NT2/D1 (cell line): ENCODE data around the gene EZH2.

ENCODE experiments used
- SUZ12 ChIP-seq: IDR thresholded peaks from 2 replicates; pipeline ENCODE4 v1.6.1; 2011; ENCODE audit not compliant: insufficient read length, insufficient read depth; ENCODE audit errors: extremely low read depth
- YY1 ChIP-seq: IDR thresholded peaks from 2 replicates; pipeline ENCODE4 v1.6.1; 2011; ENCODE audit not compliant: insufficient read length, insufficient read depth

GRCh38 chr7:148931470-148931869, 47.4 kb upstream of the EZH2 start:
- TF ChIP-seq YY1 (no peak), SUZ12 (no peak)
